ENCODE results near the gene PTPN21.

The PTPN21 gene

DNA sequence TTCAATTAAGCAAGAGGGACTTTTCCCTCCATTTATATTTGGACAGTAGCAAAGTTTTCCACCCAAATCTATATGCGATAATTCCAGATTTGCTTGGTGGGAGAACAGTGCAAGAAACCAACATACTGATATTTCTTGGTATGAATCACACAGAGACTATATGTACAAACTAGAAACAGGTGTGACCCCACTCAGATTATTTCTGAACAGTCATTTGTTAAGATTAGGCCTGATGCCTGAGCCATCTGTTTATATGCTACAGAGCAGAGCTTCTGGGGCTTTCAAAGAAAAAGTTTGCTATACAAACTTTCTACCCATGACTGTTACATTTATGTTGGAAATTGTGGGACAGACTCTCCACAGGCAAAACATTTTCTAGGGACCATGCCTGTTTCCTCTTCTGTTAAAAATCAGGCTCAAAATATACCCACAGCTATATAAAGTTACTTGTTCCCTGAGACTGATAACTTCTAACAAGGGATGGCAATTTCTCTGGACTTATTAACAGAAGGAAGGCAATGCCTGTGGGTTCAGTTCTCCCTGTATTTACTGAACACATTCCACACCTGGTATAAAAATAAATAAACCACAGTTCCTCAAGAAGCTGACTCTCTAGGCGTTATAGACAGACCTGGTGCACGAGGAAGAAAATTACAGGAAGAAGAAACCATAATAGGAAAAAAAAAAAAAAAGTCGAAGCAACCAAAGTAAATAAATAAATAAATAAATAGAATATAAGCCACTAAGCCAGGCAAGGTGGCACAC is 8.0 kb downstream of the PTPN21 start:
- Histone ChIP-seq H3K4me3 (ENCODE audit: low read depth, low read length) (no peak overlapping the region), H3K27me3 (ENCODE audit: insufficient read depth, low read depth, severe bottlenecking) (no peaks in the 10 kb centered on the region), H3K9me3 (ENCODE audit: severe bottlenecking) (no peaks in the 10 kb centered on the region), H3K27ac (peak overlapping the region; percentile 86), H3K36me3 (peaks cover 68% of the 10 kb centered on the region)
- DNase-seq, result peak; percentile 53
- TF ChIP-seq, protein P1, sequence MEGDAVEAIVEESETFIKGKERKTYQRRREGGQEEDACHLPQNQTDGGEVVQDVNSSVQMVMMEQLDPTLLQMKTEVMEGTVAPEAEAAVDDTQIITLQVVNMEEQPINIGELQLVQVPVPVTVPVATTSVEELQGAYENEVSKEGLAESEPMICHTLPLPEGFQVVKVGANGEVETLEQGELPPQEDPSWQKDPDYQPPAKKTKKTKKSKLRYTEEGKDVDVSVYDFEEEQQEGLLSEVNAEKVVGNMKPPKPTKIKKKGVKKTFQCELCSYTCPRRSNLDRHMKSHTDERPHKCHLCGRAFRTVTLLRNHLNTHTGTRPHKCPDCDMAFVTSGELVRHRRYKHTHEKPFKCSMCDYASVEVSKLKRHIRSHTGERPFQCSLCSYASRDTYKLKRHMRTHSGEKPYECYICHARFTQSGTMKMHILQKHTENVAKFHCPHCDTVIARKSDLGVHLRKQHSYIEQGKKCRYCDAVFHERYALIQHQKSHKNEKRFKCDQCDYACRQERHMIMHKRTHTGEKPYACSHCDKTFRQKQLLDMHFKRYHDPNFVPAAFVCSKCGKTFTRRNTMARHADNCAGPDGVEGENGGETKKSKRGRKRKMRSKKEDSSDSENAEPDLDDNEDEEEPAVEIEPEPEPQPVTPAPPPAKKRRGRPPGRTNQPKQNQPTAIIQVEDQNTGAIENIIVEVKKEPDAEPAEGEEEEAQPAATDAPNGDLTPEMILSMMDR (IDR thresholded peaks at IDR 0.05; ENCODE audit: low read depth, low read length), result no peak

DNA sequence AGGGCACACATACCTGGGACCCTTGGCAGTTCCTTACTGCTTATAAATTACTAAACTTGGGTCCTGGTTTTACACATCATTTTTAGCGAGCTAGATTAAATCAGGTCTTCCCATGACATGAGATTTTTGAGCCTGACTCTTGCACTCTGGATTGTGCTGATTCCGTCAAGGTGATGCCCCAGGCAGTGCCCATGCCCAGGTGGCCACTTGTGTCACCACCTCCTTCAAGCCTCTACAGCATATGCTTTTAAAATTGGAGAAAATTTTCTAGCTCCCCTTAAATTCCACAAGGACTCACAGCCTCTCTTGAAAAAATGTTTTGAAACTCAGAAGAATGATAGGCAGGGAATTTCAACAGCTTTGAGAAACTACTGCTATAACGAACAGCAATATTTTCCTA is 9.6 kb downstream of the PTPN21 start:
- H3K27ac ChIP-seq, result peak overlapping the region; percentile 86
- no peaks in the 10 kb centered on the region for H3K27me3 ChIP-seq (ENCODE audit: insufficient read depth, low read depth, severe bottlenecking)
- DNase-seq, result no peak
- peaks cover 70% of the 10 kb centered on the region for H3K36me3 ChIP-seq
- no peaks in the 10 kb centered on the region for H3K9me3 ChIP-seq (ENCODE audit: severe bottlenecking)
- TF ChIP-seq, protein P1 (IDR thresholded peaks at IDR 0.05; ENCODE audit: low read depth, low read length), result no peak
- H3K4me3 ChIP-seq (ENCODE audit: low read depth, low read length), result no peak overlapping the region

- no peaks in the 10 kb centered on the region for H3K27me3 ChIP-seq (ENCODE audit: insufficient read depth, low read depth, severe bottlenecking)
- TF ChIP-seq, protein P1 (IDR thresholded peaks at IDR 0.05; ENCODE audit: low read depth, low read length), result no peak
- peaks cover 62% of the 10 kb centered on the region for H3K36me3 ChIP-seq
- H3K4me3 ChIP-seq (ENCODE audit: low read depth, low read length), result no peak overlapping the region
- peak overlapping the region; percentile 42 for H3K27ac ChIP-seq
- DNase-seq, result no peak
- no peaks in the 10 kb centered on the region for H3K9me3 ChIP-seq (ENCODE audit: severe bottlenecking)
These were observed 11.7 kb downstream of the PTPN21 start for GRCh38 chr14:88542857-88543795.

- peaks cover 54% of the 10 kb centered on the region for H3K36me3 ChIP-seq
- TF ChIP-seq, protein P1 (IDR thresholded peaks at IDR 0.05; ENCODE audit: low read depth, low read length), result no peak
- H3K4me3 ChIP-seq (ENCODE audit: low read depth, low read length), result no peak overlapping the region
- no peak for DNase-seq
- peak overlapping the region; percentile 35; the same call in 1 of the 2 replicates for H3K27ac ChIP-seq
- H3K27me3 ChIP-seq (ENCODE audit: insufficient read depth, low read depth, severe bottlenecking), result no peaks in the 10 kb centered on the region
- no peaks in the 10 kb centered on the region for H3K9me3 ChIP-seq (ENCODE audit: severe bottlenecking)
These were observed 13.5 kb downstream of the PTPN21 start for GRCh38 chr14:88541324-88541723.

DNA sequence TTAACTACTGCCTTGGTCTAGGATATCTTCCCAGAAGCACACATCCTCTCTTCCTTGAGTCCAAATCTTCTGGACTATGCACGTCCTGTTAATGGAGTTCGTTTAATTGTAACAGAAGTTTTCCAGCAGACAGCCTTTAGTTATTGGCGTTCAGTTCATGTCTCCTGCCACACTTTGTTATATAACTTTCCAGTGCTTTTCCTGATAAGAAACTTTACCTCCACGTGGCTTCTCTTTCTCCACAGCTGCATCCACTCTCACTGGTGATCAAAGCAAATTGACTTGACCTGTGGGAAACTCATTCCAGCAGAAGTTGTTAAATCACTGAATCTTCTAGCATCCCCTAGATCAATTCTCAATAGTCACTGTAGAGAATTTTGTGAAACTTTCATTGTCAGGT is 19.0 kb downstream of the PTPN21 start:
- Histone ChIP-seq H3K4me3 (ENCODE audit: low read depth, low read length) (no peak overlapping the region), H3K9me3 (ENCODE audit: severe bottlenecking) (no peaks in the 10 kb centered on the region), H3K27ac (no peak overlapping the region), H3K36me3 (peaks cover 34% of the 10 kb centered on the region), H3K27me3 (ENCODE audit: insufficient read depth, low read depth, severe bottlenecking) (no peaks in the 10 kb centered on the region)
- TF ChIP-seq, protein P1 (IDR thresholded peaks at IDR 0.05; ENCODE audit: low read depth, low read length), result no peak
- DNase-seq, result no peak
